Spleen (tissue), 7 donors: ENCODE results near the gene MACROD2.

Source experiments
- CTCF ChIP-seq, 11 experiments: fragments of 200-600 bp in 7 of 11; fragments of 450-650 bp in 4 of 11; sonication (generic) in 4 of 11; IDR thresholded peaks in 8 of 11; conservative IDR thresholded peaks in 3 of 11; 1 replicate in 7 of 11; 2 replicates in 4 of 11; pipeline versions ENCODE4 v1.4.0 to v1.8.0; 2016 to 2021; ENCODE audit warnings: antibody characterized with exemption in 11 of 11, inconsistent platforms in 4 of 11, mild to moderate bottlenecking in 1 of 11
- POLR2A ChIP-seq, 3 donors: fragments of 450-650 bp; IDR thresholded peaks; one replicate each; pipeline ENCODE4 v1.5.1; 2017; ENCODE audit warnings: antibody characterized with exemption in 3 of 3, mild to moderate bottlenecking in 1 of 3
- donor health status: DM: no; HTN: no; CAD: no; lungs with moderate emphysema.
- donor health status: DM: no; HTN: no; CAD: no.
- donor health status: DM: no; HTN: no; CAD: no.

DNA sequence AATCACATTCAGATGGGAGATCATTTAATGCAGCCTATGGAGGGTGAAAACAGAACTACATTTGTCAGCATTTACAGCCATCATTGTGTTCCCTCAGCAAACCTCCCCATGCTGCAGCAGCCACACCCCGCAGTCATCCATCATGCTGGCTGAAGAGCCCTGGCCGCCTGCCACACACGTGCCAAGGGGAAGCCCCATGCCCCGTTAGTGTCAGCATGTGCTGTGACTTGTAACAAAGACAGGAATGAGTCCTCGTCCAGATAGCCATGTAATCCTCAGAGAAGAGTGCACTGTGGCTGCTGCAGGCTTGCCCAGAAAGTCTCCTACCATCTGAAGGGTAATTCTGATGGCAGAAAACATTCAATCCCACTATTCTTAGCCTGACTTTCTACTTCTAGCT, 1480.2 kb downstream of the MACROD2 start:
- TF ChIP-seq POLR2A (IDR thresholded peaks at IDR 0.05), result no peak
- TF ChIP-seq CTCF (IDR thresholded peaks at IDR 0.05 in 8 of 11, conservative IDR thresholded peaks at IDR 0.05 in 3 of 11), result no peak
